Measurements from ENCODE around the gene ARHGAP26. TPM values are rescaled to one million over a fixed set of nuclear protein-coding genes. Genes with fewer than 3 reads are reported as not detected.

ARHGAP26 gene
- total and polyA plus RNA-seq, 2 of the 4 experiments (the other 2 are of a cell fraction) = 0.54 to 0.56 TPM

DNA sequence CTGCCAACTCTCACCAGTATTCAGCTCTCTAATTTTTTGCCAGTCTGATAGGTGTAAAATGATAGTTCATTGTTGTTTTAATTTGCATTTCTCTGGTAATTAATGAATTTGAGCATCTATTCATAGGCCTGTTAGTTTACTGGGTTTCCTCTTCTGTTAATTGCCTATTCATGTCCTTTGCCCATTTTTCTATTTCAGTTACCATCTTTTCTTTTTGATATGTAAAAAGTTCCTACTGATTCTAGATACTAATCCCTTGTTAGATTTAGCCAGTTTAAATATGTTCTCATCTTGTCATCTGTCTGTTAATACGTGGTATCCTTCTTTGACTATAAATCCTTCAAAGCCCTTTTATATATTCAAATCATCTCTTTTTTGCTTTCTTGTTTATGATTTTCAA, 247.8 kb downstream of the ARHGAP26 start:
- Histone ChIP-seq H3K14ac (replicated peaks; ENCODE audit: low read depth, low read length) (no peak overlapping the region), H3K9me3 (ENCODE audit: control insufficient read depth, insufficient read depth, low read length) (no peaks in the 10 kb centered on the region), H4K91ac (ENCODE audit: insufficient read depth, low read depth, low read length) (no peak overlapping the region), H3K27ac (ENCODE audit: insufficient read depth, low read length) (no peak overlapping the region), H2AFZ (replicated peaks; ENCODE audit: low read length, poor library complexity) (no peak overlapping the region), H3K4me2 (ENCODE audit: low read depth, low read length) (no peak overlapping the region), H3K23ac (ENCODE audit: low read depth, low read length) (no peak overlapping the region), H3K27me3 (ENCODE audit: control insufficient read depth, insufficient read depth, low read length) (no peaks in the 10 kb centered on the region), H2AK9ac (replicated peaks; ENCODE audit: low read depth, low read length, poor library complexity) (no peak overlapping the region), H3K36me3 (ENCODE audit: control insufficient read depth, insufficient read depth, low read length) (no peaks in the 10 kb centered on the region), H3K79me1 (ENCODE audit: low read depth in 1 of 2, low read length in 2 of 2) (no peaks in the 10 kb centered on the region), H3K4me3 (ENCODE audit: insufficient read depth, low read depth, low read length) (no peak overlapping the region), H3K56ac (ENCODE audit: extremely low read depth, insufficient read depth, low read length) (no peak overlapping the region), H2BK15ac (ENCODE audit: low read depth, low read length) (no peak overlapping the region; the same call in 2 of the 3 replicates), H3K18ac (ENCODE audit: low read depth, low read length) (no peak overlapping the region), H3K4me1 (ENCODE audit: control insufficient read depth, insufficient read depth, low read length) (peaks cover 8% of the 10 kb centered on the region), H4K20me1 (ENCODE audit: insufficient read depth, low read length) (no peaks in the 10 kb centered on the region), H3K9me1 (ENCODE audit: insufficient read depth, low read length) (no peaks in the 10 kb centered on the region), H3K9ac (ENCODE audit: low read depth, low read length) (no peak overlapping the region), H2AK5ac (ENCODE audit: low read depth, low read length) (no peak overlapping the region), H2BK120ac (ENCODE audit: low read depth, low read length) (no peak overlapping the region), H4K5ac (ENCODE audit: low read depth, low read length) (no peak overlapping the region), H2BK5ac (ENCODE audit: low read depth, low read length, poor library complexity, severe bottlenecking) (no peak overlapping the region), H3K4ac (ENCODE audit: low read depth, low read length) (no peak overlapping the region), H4K8ac (ENCODE audit: low read depth in 2 of 2, low read length in 2 of 2) (no peak overlapping the region), H2BK20ac (ENCODE audit: low read depth, low read length) (no peak overlapping the region)
- no CpG with 5 or more reads among the region's 1 CpG for WGBS, 2 experiments (ENCODE audit: extremely low coverage in 2 of 2, insufficient read length in 1 of 2)
- no peak for ATAC-seq (ENCODE audit: low read depth)
- TF ChIP-seq CEBPB (IDR thresholded peaks at IDR 0.05; ENCODE audit: low read depth, low read length) = no peak
- no peak for TF ChIP-seq FOS (IDR thresholded peaks at IDR 0.05; ENCODE audit: low read depth, low read length)
- TF ChIP-seq RCOR1 (IDR thresholded peaks at IDR 0.05; ENCODE audit: insufficient replicate concordance, low read length) = no peak
- TF ChIP-seq POLR2A (IDR thresholded peaks at IDR 0.05; ENCODE audit: low read depth, low read length) = no peak
- no peak for TF ChIP-seq MAFK (IDR thresholded peaks at IDR 0.05; ENCODE audit: low read depth, low read length)
- TF ChIP-seq, protein P1, sequence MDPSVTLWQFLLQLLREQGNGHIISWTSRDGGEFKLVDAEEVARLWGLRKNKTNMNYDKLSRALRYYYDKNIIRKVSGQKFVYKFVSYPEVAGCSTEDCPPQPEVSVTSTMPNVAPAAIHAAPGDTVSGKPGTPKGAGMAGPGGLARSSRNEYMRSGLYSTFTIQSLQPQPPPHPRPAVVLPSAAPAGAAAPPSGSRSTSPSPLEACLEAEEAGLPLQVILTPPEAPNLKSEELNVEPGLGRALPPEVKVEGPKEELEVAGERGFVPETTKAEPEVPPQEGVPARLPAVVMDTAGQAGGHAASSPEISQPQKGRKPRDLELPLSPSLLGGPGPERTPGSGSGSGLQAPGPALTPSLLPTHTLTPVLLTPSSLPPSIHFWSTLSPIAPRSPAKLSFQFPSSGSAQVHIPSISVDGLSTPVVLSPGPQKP (IDR thresholded peaks at IDR 0.05; ENCODE audit: borderline replicate concordance, low read depth, low read length) = no peak
- TF ChIP-seq CTCF (conservative IDR thresholded peaks at IDR 0.05; ENCODE audit: low read depth, low read length) = no peak
- no peak for TF ChIP-seq CHD1 (IDR thresholded peaks at IDR 0.05; ENCODE audit: low read depth, low read length)
- TF ChIP-seq MXI1 (IDR thresholded peaks at IDR 0.05; ENCODE audit: borderline replicate concordance, low read depth, low read length) = no peak
- no peak for TF ChIP-seq NFE2L2 (IDR thresholded peaks at IDR 0.05; ENCODE audit: low read depth, low read length)
- no peak for TF ChIP-seq USF2 (IDR thresholded peaks at IDR 0.05; ENCODE audit: low read depth, low read length)
- no peak for TF ChIP-seq RAD21 (IDR thresholded peaks at IDR 0.05; ENCODE audit: low read length)
- TF ChIP-seq BHLHE40 (IDR thresholded peaks at IDR 0.05; ENCODE audit: low read depth, low read length) = no peak
- no peak for TF ChIP-seq SMC3 (IDR thresholded peaks at IDR 0.05; ENCODE audit: low read depth, low read length)
- dilution Hi-C loops (cut with HindIII; ENCODE audit: low sequenced_read_pairs, unreplicated experiment) = no loop called here
- CTCF ChIA-PET = no interaction called here
- POLR2A ChIA-PET (ENCODE audit: unreplicated experiment) = no interaction called here
- in situ Hi-C loops (cut with MboI; ENCODE audit: low sequenced_read_pairs) = loop anchor here (10.0 to 25.0 kb wide), 2 partner anchors 387 to 1169 kb away; partner anchors contain the start of gene NR3C1
- no peak for DNase-seq
- BruUV-seq (replicated peaks) = no TSS peak
- intact Hi-C loops (cut with micrococcal nuclease) = loop anchor here (5.0 kb wide), 1 partner anchor 384 kb away; the partner anchor contains the start of gene NR3C1
